Tracheal epithelial cell (primary cell): ENCODE measurements around the gene RPS13. TPM values are rescaled to one million over a fixed set of nuclear protein-coding genes. Genes with fewer than 3 reads are reported as not detected.

Experiments used
- total RNA-seq: library from RNA; depleted of rRNA; stranded (reverse); fragments of >200 nt; gene quantifications from 2 replicates; pipeline ENCODE4 v1.2.1, GENCODE V29; 2014

RPS13 gene
- 1,470 and 2,357 TPM in 2 replicates for total RNA-seq

DNA sequence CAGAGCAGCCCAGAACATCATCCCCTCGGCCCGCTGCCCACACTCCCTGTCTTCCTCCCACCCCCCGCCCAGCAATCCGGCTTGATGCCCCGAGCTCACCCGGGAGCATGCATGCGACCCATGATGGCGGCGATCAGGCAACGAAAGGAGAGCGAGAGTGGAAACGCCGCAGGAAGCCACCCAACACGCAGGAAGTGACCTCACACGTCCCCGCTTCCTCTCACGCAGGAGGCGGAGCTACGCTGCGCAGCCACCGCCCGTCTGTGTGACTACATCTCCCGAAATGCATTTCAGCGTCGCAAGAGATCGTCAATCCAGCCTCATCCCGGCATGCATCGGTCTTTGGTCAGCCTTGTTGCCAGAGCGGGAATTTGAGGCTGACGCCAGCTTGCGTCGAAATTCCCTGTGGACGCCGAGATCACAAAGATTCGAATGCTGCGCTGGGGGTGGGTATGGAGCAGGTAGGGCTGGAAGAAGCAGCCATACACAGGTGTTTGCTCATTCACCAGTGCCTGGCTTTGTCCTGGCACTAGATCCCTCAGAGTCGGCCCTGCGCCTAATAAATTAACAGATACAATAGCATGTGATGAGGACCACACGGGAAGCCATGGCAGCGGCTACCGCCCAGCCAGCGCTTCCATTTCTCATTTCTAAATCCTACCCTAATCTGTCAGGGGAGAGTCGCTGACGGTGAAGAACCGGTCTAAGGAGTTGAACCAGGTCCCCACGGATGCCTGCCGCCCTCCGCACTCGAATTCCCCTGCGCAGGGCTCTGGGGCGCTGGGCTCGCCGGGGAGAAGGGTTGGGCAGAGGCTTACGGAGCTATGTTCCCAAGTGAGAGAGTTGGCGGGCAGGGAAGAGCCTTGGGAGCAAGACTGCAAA, at the start of gene RPS13:
TSS of gene RPS13 (minus strand) at position 148 of the 882 bp plus-strand sequence. CDS start at position 122, 26 bp downstream.

Other genes with a start within 250 kb of the RPS13 start
- 2.3 and 2.7 TPM in 2 replicates for gene PLEKHA7, start 63.3 kb downstream of the RPS13 start, total RNA-seq
- 48.6 and 63.6 TPM in 2 replicates for gene PIK3C2A, start 130.3 kb upstream of the RPS13 start, total RNA-seq
- gene NUCB2, start 199.1 kb upstream of the RPS13 start, total RNA-seq, result 29.6 and 31.5 TPM in 2 replicates